CD4-positive, alpha-beta T cell treated with Interleukin-2 at 100 ng/mL for 4 hours (primary cell): ENCODE data around the gene MAML2.

Source experiments
- DNase-seq: peaks from one replicate; pipeline ENCODE4 v3.0.0-alpha.2; 2020; ENCODE audit warnings: low spot score

The MAML2 gene

DNA sequence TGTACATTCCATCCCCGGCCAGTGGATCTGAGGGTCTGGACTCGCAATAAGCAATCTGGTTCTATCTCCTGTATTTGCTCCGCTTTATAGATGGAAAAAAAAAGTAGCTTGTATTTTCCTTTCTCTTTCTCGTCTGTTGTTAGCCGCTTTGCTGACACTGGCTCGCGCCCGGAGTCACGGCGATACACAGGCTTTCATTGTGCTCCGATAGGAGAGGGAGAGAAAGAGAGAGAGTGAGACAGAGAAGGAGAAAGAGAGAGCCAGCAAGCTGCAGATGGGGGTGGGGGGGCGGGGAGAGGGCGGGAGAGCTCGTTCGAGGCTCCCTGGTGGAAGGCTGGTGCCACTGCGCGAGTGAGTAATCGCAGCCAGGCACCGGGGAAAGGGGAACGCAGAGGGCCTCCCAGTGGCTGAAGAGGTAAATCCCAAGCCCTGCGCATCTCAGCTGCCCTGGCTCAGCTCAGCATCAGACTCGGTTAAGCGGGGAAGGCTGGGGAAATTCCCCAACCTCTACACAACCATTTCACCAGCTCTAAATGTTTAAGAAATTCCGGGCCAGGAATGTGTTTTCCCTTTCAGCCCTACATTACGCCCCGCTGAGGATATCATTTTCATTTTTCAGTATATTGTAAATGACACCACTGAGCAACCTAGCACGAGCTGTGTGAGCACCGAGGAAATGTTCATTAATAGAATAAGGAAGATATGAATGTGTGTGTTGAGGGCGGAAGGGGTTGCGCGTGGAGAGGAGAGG is at the start of gene MAML2:
Gene MAML2, minus strand, starts transcription at position 235 of the 751 bp plus-strand sequence. CDS start 1,300 bp downstream, outside the sequence.
- peak; percentile 94 for DNase-seq

DNA sequence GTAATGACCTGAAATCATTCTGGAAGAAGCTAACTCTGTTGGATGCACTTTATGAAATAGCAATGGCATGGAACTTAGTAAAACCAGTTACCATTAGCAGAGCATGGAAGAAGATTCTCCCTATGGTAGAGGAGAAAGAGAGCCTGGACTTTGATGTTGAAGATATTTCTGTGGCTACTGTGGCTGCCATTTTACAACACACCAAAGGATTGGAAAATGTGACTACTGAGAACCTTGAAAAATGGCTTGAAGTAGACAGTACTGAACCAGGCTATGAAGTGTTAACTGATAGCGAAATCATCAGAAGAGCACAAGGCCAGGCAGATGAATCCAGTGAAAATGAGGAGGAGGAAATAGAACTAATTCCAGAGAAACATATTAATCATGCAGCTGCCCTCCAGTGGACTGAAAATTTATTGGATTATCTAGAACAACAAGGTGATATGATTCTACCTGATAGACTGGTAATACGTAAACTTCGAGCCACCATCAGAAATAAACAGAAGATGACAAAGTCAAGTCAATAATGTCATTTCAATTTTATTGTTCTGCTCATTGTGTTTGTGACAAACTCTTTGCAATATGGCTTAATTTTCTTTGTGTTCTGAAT is 48.8 kb upstream of the MAML2 start:
- no peak for DNase-seq

DNA sequence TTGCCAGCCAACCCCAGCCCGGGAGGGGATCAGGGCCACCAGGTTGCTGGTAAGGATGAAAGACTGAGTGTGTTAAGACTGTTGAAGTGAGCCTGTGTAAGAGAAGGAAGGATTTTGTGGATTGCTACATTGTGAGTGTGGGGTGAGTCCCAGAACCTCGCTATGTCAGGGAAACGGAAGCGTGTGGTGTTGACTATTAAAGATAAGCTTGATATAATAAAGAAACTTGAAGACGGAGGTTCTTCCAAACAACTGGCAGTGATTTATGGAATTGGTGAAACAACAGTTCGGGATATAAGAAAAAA is 47.4 kb upstream of the MAML2 start:
- no peak for DNase-seq

DNA sequence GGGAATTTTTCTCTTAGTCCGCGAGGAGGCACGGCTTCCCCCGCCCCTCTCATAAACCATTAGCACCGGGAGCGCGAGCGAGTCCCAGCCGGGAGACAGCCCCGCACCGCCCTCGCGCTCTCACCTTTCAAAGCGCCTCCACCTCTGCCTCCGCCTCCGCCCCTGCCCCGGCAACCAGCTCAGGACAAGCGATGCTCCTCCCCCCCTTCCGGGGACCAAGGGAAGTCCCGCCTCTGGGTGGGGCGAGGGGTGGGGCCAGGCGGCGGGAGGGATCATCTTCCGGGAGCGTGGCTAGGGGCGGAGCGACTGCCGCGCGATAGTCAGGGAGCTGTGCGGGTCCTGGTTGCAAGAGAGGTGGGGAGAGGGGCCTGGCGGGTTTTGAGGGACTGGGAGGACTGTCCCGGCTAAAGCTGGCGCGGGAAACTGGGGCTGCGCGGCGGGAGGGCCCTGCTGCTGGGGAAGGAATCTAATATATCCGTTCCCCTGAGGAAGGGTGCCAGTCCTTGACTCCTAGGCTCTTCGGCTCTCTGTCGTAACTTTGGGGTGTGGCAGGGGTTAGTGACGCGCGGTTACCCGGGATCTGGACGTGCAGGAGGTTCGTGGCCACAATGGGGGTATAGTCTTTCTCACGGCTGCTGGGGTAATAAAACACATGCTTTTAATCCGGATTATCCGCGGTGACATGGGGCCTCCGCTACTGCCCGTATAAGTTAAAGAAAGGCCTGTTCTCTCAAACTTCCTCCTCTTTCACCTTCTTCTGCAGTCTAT is 46.9 kb upstream of the MAML2 start, which contains the start of the genes CCDC82 and JRKL:
Gene CCDC82, minus strand, starts transcription at position 193 of the 768 bp plus-strand sequence. CDS start 5,165 bp downstream, outside the sequence.
Gene JRKL, plus strand, starts transcription at position 294 of the 768 bp plus-strand sequence. CDS start 637 bp downstream, outside the sequence.
- peak; percentile 98 for DNase-seq

DNA sequence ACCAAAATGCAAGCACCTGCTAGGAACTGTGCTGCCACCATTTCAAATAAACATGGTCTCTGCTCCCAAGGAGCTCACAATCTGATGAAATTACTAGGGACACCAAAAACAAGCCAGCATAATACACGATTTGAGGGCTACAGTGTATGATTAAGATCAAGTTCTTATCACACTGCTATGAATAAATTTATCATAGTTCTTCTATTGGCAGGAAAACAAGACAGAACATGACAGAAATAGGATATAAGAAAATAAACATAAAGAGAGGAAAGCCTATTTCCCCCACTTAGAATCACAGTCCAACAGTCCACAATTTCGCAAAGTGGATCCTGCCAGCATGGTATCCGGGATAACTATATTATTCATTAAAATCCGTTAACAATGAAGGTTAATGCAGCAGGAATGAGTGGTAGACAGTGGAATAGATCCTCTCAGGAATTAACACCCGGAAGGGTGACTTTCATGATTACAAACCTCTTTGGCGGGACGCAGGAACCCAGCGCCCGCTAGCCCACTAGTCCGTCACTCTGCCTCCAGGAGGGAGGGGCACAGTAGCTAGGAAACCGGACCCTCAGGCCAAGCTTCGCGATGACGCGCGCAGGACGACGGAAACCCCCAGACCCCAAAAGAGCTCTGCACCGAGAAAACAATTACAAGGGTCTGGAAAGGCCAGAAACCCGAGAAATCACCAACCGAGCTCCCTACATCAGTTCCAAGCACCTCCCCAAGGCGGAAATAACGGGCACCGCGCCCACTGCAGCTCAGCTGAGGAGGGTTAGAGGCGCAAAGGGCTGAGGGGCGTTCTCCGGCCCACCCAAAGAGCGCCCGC is 46.1 kb upstream of the MAML2 start:
- no peak for DNase-seq

- no peak for DNase-seq
Observed at GRCh38 chr11:96385187-96385586, 42.2 kb upstream of the MAML2 start.

- DNase-seq = no peak
Observed at GRCh38 chr11:96384156-96384555, 41.2 kb upstream of the MAML2 start.

- DNase-seq = no peak
Observed at GRCh38 chr11:96376796-96377195, 33.8 kb upstream of the MAML2 start.

GRCh38 chr11:96373826-96374225 is 30.8 kb upstream of the MAML2 start:
- no peak for DNase-seq

DNA sequence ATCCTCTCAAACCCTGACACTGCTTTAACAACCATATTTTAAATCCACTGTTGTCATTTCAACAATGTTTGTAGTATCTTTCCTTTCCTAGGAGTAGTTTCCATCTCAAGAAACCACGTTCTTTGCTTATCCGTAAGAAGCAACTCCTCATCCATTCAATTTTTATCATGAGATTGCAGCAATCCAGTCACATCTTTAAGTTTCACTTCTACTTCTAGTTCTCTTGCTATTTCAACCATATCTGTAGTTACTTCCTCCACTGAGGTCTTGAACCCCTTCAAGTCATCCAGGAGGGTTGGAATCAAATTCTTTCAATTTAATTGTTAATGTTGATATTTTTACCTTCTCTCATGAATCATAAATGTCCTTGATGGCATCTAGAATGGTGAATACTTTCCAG is 24.3 kb upstream of the MAML2 start:
- no peak for DNase-seq

DNA sequence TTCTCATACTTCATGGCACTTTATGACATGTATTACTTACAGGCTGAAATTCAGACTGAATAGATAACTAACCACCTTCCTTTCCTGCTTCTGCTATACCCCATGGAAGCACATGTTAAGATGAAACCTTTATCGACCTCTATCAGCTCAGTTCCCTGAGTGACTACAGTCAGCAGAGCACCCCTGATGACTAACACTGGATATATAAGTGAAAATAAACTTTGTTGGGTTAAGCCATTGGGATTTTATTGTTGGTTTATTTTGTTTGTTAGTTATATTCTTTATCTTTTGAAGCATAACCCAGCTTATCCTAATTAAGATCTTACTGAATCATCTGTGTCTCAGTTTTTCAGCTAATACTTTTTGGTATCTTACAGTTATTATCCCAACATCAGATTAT is 23.0 kb upstream of the MAML2 start:
- no peak for DNase-seq

GRCh38 chr11:96365493-96365892 is 22.5 kb upstream of the MAML2 start:
- DNase-seq = no peak

- no peak for DNase-seq
Observed at GRCh38 chr11:96361778-96362177, 18.8 kb upstream of the MAML2 start.

- no peak for DNase-seq
Observed at GRCh38 chr11:96358321-96358720, 15.3 kb upstream of the MAML2 start.

DNA sequence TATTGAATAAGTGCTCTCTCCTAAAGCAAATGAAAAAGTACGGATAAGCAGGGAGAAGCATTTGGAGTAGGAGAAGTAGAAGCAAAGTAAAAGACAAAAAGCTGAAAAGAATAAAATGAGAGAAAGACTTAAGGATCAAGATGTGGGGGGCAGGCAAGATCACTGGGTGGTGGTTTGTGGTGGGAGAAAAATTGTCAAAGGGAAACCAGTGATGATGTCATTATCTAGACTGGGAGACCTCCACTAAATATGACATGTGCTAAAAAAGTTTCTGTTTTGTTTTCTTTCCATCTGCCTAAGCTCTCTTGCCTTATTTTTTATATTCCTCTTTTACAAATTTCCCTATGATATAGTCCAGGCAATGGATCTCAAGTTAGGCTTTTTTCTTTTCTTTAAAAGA is 14.8 kb upstream of the MAML2 start:
- DNase-seq = no peak

GRCh38 chr11:96356848-96357247 is 13.9 kb upstream of the MAML2 start:
- DNase-seq = no peak

DNA sequence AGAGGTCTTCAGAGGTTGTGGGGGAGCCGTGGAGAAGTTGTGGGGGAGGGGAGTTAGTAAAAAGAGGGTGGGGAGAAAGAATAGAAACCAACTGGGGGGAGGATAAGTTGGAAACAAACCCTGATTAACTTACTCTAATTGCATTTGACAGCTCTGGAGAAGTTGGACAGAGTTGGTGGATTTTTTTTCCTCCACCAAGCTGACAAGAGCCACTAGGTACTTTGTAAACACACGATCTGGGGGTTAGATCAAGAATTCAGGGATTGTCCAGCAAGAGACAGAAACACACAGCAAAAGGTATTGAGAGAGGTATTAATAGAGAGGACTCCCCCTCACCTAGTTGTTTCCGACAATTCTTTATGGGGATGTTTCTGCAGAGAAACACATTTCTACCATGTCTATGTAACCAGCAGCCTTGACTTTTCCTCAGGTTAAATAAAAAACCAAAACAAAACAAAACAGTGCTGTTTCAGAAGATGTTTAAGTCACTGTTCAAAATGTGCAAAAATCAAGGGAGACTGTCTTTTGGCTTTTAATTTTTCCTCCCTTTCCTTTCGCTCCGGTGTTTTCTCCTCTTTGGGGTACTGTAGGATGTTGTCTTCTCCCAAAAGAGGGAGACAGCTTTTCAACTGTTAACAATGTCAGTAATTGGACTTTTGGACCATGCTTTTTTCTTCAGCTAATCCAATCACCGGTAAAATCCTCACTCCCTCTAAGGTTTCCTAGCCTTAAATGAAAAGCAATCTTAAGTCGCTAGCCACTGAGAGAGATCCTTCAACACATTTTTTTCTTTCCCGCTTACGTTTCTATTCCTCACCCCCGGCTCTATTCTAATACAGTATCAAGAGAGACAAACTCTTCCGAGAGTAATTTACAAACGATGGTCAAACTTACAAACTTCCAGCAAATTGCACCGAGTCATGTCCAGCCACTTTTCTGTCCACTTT is 708 bp downstream of the MAML2 start:
- peak; percentile 3 for DNase-seq

DNA sequence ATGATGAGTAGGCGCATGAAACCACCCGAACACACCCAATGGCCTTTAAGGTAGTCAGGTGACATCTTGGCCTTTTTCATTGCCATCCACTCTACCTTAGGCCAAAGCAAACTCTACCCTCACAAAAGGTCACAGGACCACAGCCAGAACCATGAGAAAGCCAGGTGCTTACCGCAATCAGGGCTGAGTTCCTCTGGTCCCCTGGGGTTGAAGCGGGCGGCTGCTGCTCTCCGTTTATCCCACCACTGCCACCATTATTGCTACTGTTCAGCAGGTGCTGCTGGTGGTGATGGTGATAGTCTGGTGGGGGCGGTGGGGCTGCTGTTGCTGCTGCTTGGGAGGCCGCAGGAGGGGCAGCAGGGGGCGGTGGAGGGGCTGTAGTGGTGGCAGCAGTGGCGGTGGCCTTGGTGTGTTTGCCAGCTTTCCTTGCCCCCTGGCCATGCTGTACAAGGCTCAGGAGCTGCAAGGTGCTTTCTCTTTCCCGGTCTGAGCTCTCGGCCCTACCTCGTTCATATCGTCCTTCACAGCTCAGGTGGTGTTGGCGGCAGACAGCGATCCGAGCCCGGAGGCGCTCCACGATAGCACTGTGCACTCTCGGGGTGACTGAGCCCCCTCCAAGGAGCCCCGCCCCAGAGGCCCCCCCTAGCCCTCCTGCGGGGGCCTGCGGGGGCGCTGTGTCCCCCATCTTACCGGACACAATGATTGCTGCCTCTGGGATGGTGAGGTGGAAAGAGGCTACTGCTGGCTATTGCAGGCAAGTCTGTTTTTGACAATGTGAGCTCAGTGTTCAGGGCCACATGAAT is 1.6 kb downstream of the MAML2 start:
- peak; percentile 69 for DNase-seq

DNA sequence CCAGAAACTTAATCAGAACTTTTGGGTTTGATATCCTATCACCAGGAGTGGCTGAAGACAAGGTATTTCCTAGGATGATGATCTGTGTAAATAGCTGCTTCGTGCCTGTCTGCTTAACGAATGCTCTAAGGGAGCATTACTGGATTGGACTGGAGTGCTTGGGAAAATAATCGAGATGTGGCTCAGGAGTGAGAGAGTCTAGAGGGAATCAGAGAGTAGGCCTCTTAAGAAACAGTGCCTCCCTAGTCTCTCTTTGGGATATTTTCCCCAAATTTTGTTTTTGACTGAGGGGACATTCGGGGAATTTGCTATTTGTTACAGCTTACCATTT is 2.5 kb downstream of the MAML2 start:
- DNase-seq = no peak
